K562 (cell line): ENCODE data around the gene PLCB3. TPM values are rescaled to one million over a fixed set of nuclear protein-coding genes. Genes with fewer than 3 reads are reported as not detected.

Experiments used
- CTBP1 ChIP-seq: fragments of 450-650 bp; IDR thresholded peaks from 2 replicates; pipeline ENCODE4 v1.6.1; 2016; ENCODE audit warnings: borderline replicate concordance
- GATAD2A ChIP-seq: fragments of 450-650 bp; IDR thresholded peaks from 2 replicates; pipeline ENCODE4 v1.6.1; 2017
- GATAD2B ChIP-seq: fragments of 450-650 bp; IDR thresholded peaks from 2 replicates; pipeline ENCODE4 v1.6.1; 2017; ENCODE audit warnings: mild to moderate bottlenecking, borderline replicate concordance
- PCBP2 ChIP-seq: fragments of 200-400 bp; formaldehyde crosslinking; IDR thresholded peaks from 2 replicates; pipeline ENCODE4 v1.6.1; 2018; ENCODE audit warnings: low read length, low read depth, mild to moderate bottlenecking, moderate library complexity; ENCODE audit not compliant: poor library complexity, severe bottlenecking
- SMARCE1 ChIP-seq: fragments of 450-650 bp; IDR thresholded peaks from 2 replicates; pipeline ENCODE4 v1.7.1; 2016; ENCODE audit warnings: mild to moderate bottlenecking
- TAF15 ChIP-seq: fragments of 200-400 bp; formaldehyde crosslinking; IDR thresholded peaks from 2 replicates; pipeline ENCODE4 v1.6.1; 2017; ENCODE audit warnings: mild to moderate bottlenecking, low read depth, low read length, moderate library complexity
- ZNF124 ChIP-seq: sonication (generic); formaldehyde crosslinking; IDR thresholded peaks from 2 replicates; pipeline ENCODE4 v1.8.1; 2022; ENCODE audit warnings: missing genetic modification reagents
- ZNF224 ChIP-seq: sonication (generic); formaldehyde crosslinking; IDR thresholded peaks from 2 replicates; pipeline ENCODE4 v1.8.0; 2022; ENCODE audit warnings: mild to moderate bottlenecking, missing genetic modification reagents
- ZNF24 ChIP-seq: fragments of 450-650 bp; IDR thresholded peaks from 2 replicates; pipeline ENCODE4 v1.6.1; 2016
- polyA plus RNA-seq, 8 experiments: library from polyadenylated mRNA; depleted of rRNA in 4 of 8; stranded (reverse) in 5 of 8; unstranded in 3 of 8; fragments of >200 nt; fragmentation: Nextera tagmentation in 2 of 8; fragmentation: Illumina TruSeq in 1 of 8; extraction: Ambion mirVana in 2 of 8; extraction: Trizol in 1 of 8; gene quantifications; 2 replicates each; pipeline versions ENCODE4 v1.2.1 to v1.2.3, GENCODE V29; 2011 to 2014; ENCODE audit warnings: inconsistent platforms in 1 of 8, missing spikeins in 1 of 8
- total RNA-seq, 7 experiments: library from RNA; depleted of rRNA in 6 of 7; stranded (reverse); fragments of >200 nt in 6 of 7; fragmentation: Illumina TruSeq in 2 of 7; extraction: Trizol in 2 of 7; gene quantifications; 2 replicates each; pipeline versions ENCODE4 v1.2.1 to v1.2.3, GENCODE V29; 2011 to 2021; ENCODE audit warnings: low replicate concordance in 1 of 7
- TF ChIP-seq, protein P1 (sequence below): conservative IDR thresholded peaks from 2 replicates; pipeline ENCODE4 v1.6.1; 2011; ENCODE audit warnings: low read depth, mild to moderate bottlenecking, low read length; ENCODE audit not compliant: control insufficient read depth
- TF ChIP-seq, protein P2 (sequence below): fragments of 450-650 bp; IDR thresholded peaks from one replicate; pipeline ENCODE4 v1.6.1; 2018; ENCODE audit warnings: mild to moderate bottlenecking, moderate library complexity; ENCODE audit not compliant: partially characterized antibody
- TF ChIP-seq, protein P3 (sequence below): fragments of 250-450 bp; sonication (Bioruptor Pico); IDR thresholded peaks from 2 replicates; pipeline ENCODE4 v1.4.0; 2020; ENCODE audit warnings: mild to moderate bottlenecking
- TF ChIP-seq, protein P4 (sequence below), 2 experiments: fragments of 450-650 bp; conservative IDR thresholded peaks; 2 replicates each; pipeline ENCODE4 v1.6.1; 2017; ENCODE audit warnings: mild to moderate bottlenecking in 2 of 2, moderate library complexity in 2 of 2
- TF ChIP-seq, protein P5 (sequence below), 2 experiments: fragments of 450-650 bp in 1 of 2; sonication (generic) in 1 of 2; formaldehyde crosslinking in 1 of 2; IDR thresholded peaks in 1 of 2; conservative IDR thresholded peaks in 1 of 2; 2 replicates each; pipeline versions ENCODE4 v1.6.1 to v1.8.1; 2016 to 2023; ENCODE audit warnings: mild to moderate bottlenecking in 2 of 2, moderate library complexity in 2 of 2, inconsistent platforms in 1 of 2, missing genetic modification reagents in 1 of 2
- TF ChIP-seq, protein P6 (sequence below): fragments of 150-350 bp; IDR thresholded peaks from 2 replicates; pipeline ENCODE4 v1.6.1; 2014; ENCODE audit warnings: low read depth, mild to moderate bottlenecking, low read length, borderline replicate concordance

Gene PLCB3
- total and polyA plus RNA-seq, 9 of the 15 experiments (the other 6 are each of a cell fraction or from before 2014, with no cell fraction given) = 0.31 to 44.8 (median 14.6) TPM

DNA sequence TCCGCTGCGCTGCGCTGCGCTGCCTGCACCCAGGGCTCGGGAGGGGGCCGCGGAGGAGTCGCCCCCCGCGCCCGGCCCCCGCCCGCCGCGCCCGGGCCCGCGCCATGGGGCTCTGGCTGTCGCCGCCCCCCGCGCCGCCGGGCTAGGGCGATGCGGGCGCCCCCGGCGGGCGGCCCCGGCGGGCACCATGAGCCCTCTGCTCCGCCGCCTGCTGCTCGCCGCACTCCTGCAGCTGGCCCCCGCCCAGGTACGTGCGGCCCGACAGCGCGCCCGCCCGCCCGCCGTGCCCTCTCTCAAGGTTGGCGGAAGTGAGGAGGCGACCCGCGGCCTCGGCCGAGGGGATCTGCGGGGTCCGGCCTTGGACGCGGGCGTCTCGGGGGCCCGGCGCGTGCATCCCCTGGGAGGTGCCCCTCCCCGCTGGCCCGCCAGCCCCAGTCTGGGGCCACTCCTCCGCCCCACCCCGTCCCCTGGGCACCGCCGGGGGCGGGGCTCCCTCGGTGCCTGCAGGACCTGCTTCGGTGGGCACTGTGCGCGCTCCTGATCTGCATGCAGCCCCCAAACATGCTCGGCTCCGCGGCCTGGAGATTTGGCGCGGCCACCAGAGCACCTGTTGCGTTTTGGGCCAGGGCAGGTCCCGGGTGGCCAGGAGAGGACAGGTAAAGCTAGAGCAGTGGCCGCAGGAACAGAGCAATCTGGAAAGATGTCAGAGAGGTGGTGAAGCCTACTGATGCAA is 16.5 kb upstream of the PLCB3 start (continued):
- no peak for TF ChIP-seq ZNF224 (CRISPR knock-in tag)
- TF ChIP-seq ZNF124 = no peak
- TF ChIP-seq, protein P1, sequence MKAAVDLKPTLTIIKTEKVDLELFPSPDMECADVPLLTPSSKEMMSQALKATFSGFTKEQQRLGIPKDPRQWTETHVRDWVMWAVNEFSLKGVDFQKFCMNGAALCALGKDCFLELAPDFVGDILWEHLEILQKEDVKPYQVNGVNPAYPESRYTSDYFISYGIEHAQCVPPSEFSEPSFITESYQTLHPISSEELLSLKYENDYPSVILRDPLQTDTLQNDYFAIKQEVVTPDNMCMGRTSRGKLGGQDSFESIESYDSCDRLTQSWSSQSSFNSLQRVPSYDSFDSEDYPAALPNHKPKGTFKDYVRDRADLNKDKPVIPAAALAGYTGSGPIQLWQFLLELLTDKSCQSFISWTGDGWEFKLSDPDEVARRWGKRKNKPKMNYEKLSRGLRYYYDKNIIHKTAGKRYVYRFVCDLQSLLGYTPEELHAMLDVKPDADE = no peak
- TF ChIP-seq ZNF24 = no peak
- TF ChIP-seq GATAD2B = no peak; the same call in 1 of the 2 replicates
- no peak for TF ChIP-seq SMARCE1
- TF ChIP-seq, protein P2, sequence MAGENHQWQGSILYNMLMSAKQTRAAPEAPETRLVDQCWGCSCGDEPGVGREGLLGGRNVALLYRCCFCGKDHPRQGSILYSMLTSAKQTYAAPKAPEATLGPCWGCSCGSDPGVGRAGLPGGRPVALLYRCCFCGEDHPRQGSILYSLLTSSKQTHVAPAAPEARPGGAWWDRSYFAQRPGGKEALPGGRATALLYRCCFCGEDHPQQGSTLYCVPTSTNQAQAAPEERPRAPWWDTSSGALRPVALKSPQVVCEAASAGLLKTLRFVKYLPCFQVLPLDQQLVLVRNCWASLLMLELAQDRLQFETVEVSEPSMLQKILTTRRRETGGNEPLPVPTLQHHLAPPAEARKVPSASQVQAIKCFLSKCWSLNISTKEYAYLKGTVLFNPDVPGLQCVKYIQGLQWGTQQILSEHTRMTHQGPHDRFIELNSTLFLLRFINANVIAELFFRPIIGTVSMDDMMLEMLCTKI = no peak
- no peak for TF ChIP-seq PCBP2
- TF ChIP-seq GATAD2A = no peak
- TF ChIP-seq, protein P3, sequence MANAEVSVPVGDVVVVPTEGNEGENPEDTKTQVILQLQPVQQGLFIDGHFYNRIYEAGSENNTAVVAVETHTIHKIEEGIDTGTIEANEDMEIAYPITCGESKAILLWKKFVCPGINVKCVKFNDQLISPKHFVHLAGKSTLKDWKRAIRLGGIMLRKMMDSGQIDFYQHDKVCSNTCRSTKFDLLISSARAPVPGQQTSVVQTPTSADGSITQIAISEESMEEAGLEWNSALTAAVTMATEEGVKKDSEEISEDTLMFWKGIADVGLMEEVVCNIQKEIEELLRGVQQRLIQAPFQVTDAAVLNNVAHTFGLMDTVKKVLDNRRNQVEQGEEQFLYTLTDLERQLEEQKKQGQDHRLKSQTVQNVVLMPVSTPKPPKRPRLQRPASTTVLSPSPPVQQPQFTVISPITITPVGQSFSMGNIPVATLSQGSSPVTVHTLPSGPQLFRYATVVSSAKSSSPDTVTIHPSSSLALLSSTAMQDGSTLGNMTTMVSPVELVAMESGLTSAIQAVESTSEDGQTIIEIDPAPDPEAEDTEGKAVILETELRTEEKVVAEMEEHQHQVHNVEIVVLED (CRISPR knock-in tag) = no peak
- TF ChIP-seq, protein P4, sequence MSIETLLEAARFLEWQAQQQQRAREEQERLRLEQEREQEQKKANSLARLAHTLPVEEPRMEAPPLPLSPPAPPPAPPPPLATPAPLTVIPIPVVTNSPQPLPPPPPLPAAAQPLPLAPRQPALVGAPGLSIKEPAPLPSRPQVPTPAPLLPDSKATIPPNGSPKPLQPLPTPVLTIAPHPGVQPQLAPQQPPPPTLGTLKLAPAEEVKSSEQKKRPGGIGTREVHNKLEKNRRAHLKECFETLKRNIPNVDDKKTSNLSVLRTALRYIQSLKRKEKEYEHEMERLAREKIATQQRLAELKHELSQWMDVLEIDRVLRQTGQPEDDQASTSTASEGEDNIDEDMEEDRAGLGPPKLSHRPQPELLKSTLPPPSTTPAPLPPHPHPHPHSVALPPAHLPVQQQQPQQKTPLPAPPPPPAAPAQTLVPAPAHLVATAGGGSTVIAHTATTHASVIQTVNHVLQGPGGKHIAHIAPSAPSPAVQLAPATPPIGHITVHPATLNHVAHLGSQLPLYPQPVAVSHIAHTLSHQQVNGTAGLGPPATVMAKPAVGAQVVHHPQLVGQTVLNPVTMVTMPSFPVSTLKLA (conservative IDR thresholded peaks at IDR 0.05) = no peak
- TF ChIP-seq, protein P5, sequence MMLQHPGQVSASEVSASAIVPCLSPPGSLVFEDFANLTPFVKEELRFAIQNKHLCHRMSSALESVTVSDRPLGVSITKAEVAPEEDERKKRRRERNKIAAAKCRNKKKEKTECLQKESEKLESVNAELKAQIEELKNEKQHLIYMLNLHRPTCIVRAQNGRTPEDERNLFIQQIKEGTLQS (IDR thresholded peaks at IDR 0.05) = no peak
- TF ChIP-seq, protein P5 (CRISPR knock-in tag; conservative IDR thresholded peaks at IDR 0.05) = no peak
- peak; percentile 35; the same call in 1 of the 2 replicates for TF ChIP-seq CTBP1
- TF ChIP-seq, protein P6, sequence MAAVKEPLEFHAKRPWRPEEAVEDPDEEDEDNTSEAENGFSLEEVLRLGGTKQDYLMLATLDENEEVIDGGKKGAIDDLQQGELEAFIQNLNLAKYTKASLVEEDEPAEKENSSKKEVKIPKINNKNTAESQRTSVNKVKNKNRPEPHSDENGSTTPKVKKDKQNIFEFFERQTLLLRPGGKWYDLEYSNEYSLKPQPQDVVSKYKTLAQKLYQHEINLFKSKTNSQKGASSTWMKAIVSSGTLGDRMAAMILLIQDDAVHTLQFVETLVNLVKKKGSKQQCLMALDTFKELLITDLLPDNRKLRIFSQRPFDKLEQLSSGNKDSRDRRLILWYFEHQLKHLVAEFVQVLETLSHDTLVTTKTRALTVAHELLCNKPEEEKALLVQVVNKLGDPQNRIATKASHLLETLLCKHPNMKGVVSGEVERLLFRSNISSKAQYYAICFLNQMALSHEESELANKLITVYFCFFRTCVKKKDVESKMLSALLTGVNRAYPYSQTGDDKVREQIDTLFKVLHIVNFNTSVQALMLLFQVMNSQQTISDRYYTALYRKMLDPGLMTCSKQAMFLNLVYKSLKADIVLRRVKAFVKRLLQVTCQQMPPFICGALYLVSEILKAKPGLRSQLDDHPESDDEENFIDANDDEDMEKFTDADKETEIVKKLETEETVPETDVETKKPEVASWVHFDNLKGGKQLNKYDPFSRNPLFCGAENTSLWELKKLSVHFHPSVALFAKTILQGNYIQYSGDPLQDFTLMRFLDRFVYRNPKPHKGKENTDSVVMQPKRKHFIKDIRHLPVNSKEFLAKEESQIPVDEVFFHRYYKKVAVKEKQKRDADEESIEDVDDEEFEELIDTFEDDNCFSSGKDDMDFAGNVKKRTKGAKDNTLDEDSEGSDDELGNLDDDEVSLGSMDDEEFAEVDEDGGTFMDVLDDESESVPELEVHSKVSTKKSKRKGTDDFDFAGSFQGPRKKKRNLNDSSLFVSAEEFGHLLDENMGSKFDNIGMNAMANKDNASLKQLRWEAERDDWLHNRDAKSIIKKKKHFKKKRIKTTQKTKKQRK = no peak
- TF ChIP-seq TAF15 = no peak
